GM06990 (cell line): ENCODE results near the gene IL32.

Experiments used
- DNase-seq: peaks from one replicate; pipeline ENCODE4 v3.0.0-alpha.2; 2011; ENCODE audit not compliant: insufficient read length; ENCODE audit errors: extremely low read depth
- H3K27me3 ChIP-seq: replicated peaks from 2 replicates; pipeline ENCODE4 v1.6.0; 2011; ENCODE audit warnings: low read length; ENCODE audit not compliant: control insufficient read depth, insufficient read depth
- H3K36me3 ChIP-seq: 2 replicates; pipeline ENCODE4 v1.5.1; 2011; ENCODE audit warnings: low read length; ENCODE audit not compliant: control insufficient read depth, insufficient read depth
- H3K4me3 ChIP-seq: replicated peaks from 2 replicates; pipeline ENCODE4 v1.5.1; 2011; ENCODE audit warnings: low read depth, mild to moderate bottlenecking, control low read depth, low read length
- TF ChIP-seq, protein P1 (sequence below): IDR thresholded peaks from 2 replicates; pipeline ENCODE4 v1.5.1; 2011; ENCODE audit warnings: low read length, control low read depth, mild to moderate bottlenecking, inconsistent platforms; ENCODE audit not compliant: insufficient read depth, poor library complexity, severe bottlenecking

Gene IL32

GRCh38 chr16:3099395-3099731 lies 33.9 kb downstream of the IL32 start:
- TF ChIP-seq, protein P1, sequence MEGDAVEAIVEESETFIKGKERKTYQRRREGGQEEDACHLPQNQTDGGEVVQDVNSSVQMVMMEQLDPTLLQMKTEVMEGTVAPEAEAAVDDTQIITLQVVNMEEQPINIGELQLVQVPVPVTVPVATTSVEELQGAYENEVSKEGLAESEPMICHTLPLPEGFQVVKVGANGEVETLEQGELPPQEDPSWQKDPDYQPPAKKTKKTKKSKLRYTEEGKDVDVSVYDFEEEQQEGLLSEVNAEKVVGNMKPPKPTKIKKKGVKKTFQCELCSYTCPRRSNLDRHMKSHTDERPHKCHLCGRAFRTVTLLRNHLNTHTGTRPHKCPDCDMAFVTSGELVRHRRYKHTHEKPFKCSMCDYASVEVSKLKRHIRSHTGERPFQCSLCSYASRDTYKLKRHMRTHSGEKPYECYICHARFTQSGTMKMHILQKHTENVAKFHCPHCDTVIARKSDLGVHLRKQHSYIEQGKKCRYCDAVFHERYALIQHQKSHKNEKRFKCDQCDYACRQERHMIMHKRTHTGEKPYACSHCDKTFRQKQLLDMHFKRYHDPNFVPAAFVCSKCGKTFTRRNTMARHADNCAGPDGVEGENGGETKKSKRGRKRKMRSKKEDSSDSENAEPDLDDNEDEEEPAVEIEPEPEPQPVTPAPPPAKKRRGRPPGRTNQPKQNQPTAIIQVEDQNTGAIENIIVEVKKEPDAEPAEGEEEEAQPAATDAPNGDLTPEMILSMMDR, result no peak
- no peaks in the 10 kb centered on the region for H3K36me3 ChIP-seq
- no peak for DNase-seq
- no peak overlapping the region for H3K4me3 ChIP-seq
- no peaks in the 10 kb centered on the region for H3K27me3 ChIP-seq

DNA sequence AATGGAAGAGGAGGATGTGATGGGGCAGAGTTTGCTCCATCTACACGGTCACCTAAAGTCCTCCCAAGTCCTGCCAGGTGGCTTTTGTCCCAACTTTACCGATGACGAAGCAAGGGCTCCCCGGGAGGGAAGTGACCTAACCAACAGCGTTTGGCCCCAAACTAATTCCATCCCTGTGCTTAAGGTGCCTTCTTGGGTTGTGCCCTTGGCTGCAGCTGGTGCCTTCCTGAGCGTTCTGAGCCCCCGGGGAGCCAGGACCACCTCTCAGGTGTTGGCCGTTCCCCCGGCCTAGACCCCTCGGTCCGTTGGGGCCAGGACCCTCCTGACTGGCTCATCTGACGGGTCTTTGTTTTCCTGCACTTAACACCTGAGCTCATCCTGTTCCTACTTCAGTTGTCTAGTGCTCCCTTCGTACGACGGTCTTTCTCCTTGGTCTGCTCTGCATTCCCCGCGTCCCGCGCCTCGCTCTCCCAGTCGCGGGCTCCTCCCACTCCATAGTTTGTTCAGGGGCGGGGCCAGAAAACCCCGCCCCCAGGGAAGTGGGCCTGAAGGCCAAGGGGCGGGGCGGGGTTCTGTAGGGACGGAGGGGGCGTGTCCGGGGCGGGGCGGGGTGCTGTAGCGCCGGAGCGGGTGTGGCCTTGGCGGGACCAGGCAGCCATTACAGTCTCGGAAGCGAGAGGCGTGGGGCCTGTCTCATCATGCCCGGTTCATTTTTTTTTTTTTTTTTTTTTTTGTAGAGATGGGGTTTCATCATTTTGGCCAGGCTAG lies 34.5 kb downstream of the IL32 start:
- H3K36me3 ChIP-seq, result no peaks in the 10 kb centered on the region
- TF ChIP-seq, protein P1, result no peak
- H3K27me3 ChIP-seq, result no peaks in the 10 kb centered on the region
- peak; percentile 88 for DNase-seq
- H3K4me3 ChIP-seq, result peak overlapping the region; percentile 29; the same call in 1 of the 2 replicates

GRCh38 chr16:3101018-3101840 lies 35.8 kb downstream of the IL32 start:
- H3K4me3 ChIP-seq, result no peak overlapping the region; the same call in 1 of the 2 replicates
- H3K27me3 ChIP-seq, result no peaks in the 10 kb centered on the region
- H3K36me3 ChIP-seq, result no peaks in the 10 kb centered on the region
- no peak for DNase-seq
- TF ChIP-seq, protein P1, result peak; percentile 69

GRCh38 chr16:3101841-3102470 lies 36.5 kb downstream of the IL32 start:
- TF ChIP-seq, protein P1, result no peak
- DNase-seq, result no peak
- no peaks in the 10 kb centered on the region for H3K36me3 ChIP-seq
- H3K4me3 ChIP-seq, result no peak overlapping the region
- H3K27me3 ChIP-seq, result no peaks in the 10 kb centered on the region

GRCh38 chr16:3106205-3106928 lies 40.9 kb downstream of the IL32 start:
- no peaks in the 10 kb centered on the region for H3K27me3 ChIP-seq
- H3K36me3 ChIP-seq, result no peaks in the 10 kb centered on the region
- DNase-seq, result peak; percentile 93
- TF ChIP-seq, protein P1, result no peak
- peak overlapping the region; percentile 68 for H3K4me3 ChIP-seq
